Loucy (cell line): Measurements from ENCODE around the gene TRHDE.

Experiments used
- H2AFZ ChIP-seq: fragments of 200-600 bp; sonication (generic); 2 replicates; pipeline ENCODE4 v1.6.0; 2016; ENCODE audit warnings: antibody characterized with exemption, mild to moderate bottlenecking, low read length, moderate library complexity
- H3F3A ChIP-seq: fragments of 200-600 bp; 2 replicates; pipeline ENCODE4 v1.6.0; 2016; ENCODE audit warnings: antibody characterized with exemption, low read depth, mild to moderate bottlenecking
- H3K27me3 ChIP-seq: fragments of 200-600 bp; sonication (generic); 2 replicates; pipeline ENCODE4 v1.6.1; 2014; ENCODE audit warnings: low read length, mild to moderate bottlenecking; ENCODE audit not compliant: insufficient read depth, poor library complexity, severe bottlenecking
- H3K36me3 ChIP-seq: fragments of 200-600 bp; sonication (generic); 2 replicates; pipeline ENCODE4 v1.6.1; 2016; ENCODE audit warnings: low read length; ENCODE audit not compliant: insufficient read depth
- H3K4me1 ChIP-seq: fragments of 200-600 bp; sonication (generic); 2 replicates; pipeline ENCODE4 v1.5.1; 2014; ENCODE audit warnings: low read length, mild to moderate bottlenecking; ENCODE audit not compliant: insufficient read depth, poor library complexity, severe bottlenecking
- H3K4me2 ChIP-seq: fragments of 200-600 bp; sonication (generic); 2 replicates; pipeline ENCODE4 v1.6.0; 2014; ENCODE audit warnings: antibody characterized with exemption, low read length, low read depth, mild to moderate bottlenecking; ENCODE audit not compliant: poor library complexity, severe bottlenecking
- H3K4me3 ChIP-seq: fragments of 200-600 bp; sonication (generic); 2 replicates; pipeline ENCODE4 v1.5.1; 2014; ENCODE audit warnings: low read length, mild to moderate bottlenecking, mixed read lengths; ENCODE audit not compliant: poor library complexity, severe bottlenecking
- H3K79me2 ChIP-seq: fragments of 200-600 bp; sonication (generic); 2 replicates; pipeline ENCODE4 v1.6.1; 2014; ENCODE audit warnings: low read length; ENCODE audit not compliant: insufficient read depth
- H3K9ac ChIP-seq: fragments of 200-600 bp; sonication (generic); 2 replicates; pipeline ENCODE4 v1.6.0; 2014; ENCODE audit warnings: mild to moderate bottlenecking, low read depth, low read length, moderate library complexity; ENCODE audit not compliant: poor library complexity, severe bottlenecking
- H3K9me2 ChIP-seq: fragments of 200-600 bp; sonication (generic); replicated peaks from 2 replicates; pipeline ENCODE4 v1.6.1; 2016; ENCODE audit warnings: low read depth, low read length, mixed read lengths
- H3K9me3 ChIP-seq: fragments of 200-600 bp; sonication (generic); 2 replicates; pipeline ENCODE4 v1.6.1; 2014; ENCODE audit warnings: mild to moderate bottlenecking, antibody characterized with exemption, low read length, low read depth; ENCODE audit not compliant: insufficient read depth
- H4K20me1 ChIP-seq: fragments of 200-600 bp; sonication (generic); 2 replicates; pipeline ENCODE4 v1.6.0; 2014; ENCODE audit warnings: antibody characterized with exemption, low read length, mild to moderate bottlenecking; ENCODE audit not compliant: insufficient read depth, poor library complexity, severe bottlenecking
- EZH2phosphoT487 ChIP-seq: fragments of 200-600 bp; IDR thresholded peaks from 2 replicates; pipeline ENCODE4 v1.6.1; 2018; ENCODE audit warnings: antibody characterized with exemption, mild to moderate bottlenecking, moderate library complexity, borderline replicate concordance
- TF ChIP-seq, protein P1 (sequence below): fragments of 200-600 bp; sonication (generic); conservative IDR thresholded peaks from 2 replicates; pipeline ENCODE4 v1.5.1; 2014; ENCODE audit warnings: mild to moderate bottlenecking, antibody characterized with exemption, low read length

Gene TRHDE

DNA sequence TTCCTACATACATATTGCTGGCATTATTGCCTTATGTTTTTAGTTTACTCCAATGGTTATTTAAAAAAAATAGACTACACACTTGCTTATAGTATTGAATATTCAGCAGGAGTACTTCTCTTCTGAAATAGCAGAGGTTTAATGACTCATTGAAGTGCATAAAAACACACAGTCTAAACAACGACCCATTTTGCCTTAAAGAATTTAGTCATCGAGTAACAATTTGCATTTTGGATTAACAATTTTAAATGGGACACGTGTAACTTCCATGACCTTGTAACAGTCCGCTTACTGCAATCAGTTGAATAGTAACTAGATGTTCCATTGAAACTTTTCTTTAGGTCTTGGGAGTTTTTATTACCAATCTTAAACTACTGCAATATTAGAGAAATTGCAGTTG is 9.0 kb downstream of the TRHDE start:
- Histone ChIP-seq H3K4me2 (no peak overlapping the region), H3K9me2 (no peaks in the 10 kb centered on the region), H4K20me1 (no peaks in the 10 kb centered on the region), H3K36me3 (no peaks in the 10 kb centered on the region), H3K9me3 (no peaks in the 10 kb centered on the region), H3K4me3 (no peak overlapping the region), H3K27me3 (no peaks in the 10 kb centered on the region), H3K4me1 (no peaks in the 10 kb centered on the region), H3K79me2 (no peaks in the 10 kb centered on the region), H3F3A (no peaks in the 10 kb centered on the region), H2AFZ (no peak overlapping the region), H3K9ac (no peak overlapping the region)
- TF ChIP-seq, protein P1, sequence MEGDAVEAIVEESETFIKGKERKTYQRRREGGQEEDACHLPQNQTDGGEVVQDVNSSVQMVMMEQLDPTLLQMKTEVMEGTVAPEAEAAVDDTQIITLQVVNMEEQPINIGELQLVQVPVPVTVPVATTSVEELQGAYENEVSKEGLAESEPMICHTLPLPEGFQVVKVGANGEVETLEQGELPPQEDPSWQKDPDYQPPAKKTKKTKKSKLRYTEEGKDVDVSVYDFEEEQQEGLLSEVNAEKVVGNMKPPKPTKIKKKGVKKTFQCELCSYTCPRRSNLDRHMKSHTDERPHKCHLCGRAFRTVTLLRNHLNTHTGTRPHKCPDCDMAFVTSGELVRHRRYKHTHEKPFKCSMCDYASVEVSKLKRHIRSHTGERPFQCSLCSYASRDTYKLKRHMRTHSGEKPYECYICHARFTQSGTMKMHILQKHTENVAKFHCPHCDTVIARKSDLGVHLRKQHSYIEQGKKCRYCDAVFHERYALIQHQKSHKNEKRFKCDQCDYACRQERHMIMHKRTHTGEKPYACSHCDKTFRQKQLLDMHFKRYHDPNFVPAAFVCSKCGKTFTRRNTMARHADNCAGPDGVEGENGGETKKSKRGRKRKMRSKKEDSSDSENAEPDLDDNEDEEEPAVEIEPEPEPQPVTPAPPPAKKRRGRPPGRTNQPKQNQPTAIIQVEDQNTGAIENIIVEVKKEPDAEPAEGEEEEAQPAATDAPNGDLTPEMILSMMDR = no peak
- TF ChIP-seq EZH2phosphoT487 = no peak

DNA sequence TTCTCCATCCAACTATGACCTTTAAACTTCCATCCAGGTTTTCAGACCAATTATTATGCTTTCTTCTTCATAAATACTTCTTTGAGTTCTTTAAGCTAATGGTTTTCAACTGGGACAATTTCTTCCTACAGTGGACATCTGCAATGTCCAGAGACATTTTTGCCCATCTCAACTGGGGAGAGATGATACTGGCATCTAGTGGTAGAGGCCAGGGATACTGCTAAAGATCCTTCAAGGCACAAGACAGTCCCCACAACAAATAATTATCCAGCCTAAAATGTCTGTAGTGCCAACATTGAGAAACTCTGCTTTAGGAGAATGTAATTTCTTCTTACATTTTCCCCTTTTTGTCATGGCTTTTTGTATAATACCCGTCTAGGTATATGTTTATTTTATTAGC is 10.6 kb downstream of the TRHDE start:
- Histone ChIP-seq H3K36me3 (no peaks in the 10 kb centered on the region), H3K79me2 (no peaks in the 10 kb centered on the region), H3K4me2 (no peak overlapping the region), H3K4me1 (no peaks in the 10 kb centered on the region), H3K27me3 (no peaks in the 10 kb centered on the region), H2AFZ (no peak overlapping the region), H4K20me1 (no peaks in the 10 kb centered on the region), H3K9ac (no peak overlapping the region), H3K9me3 (no peaks in the 10 kb centered on the region), H3F3A (no peaks in the 10 kb centered on the region), H3K4me3 (no peak overlapping the region), H3K9me2 (no peaks in the 10 kb centered on the region)
- no peak for TF ChIP-seq EZH2phosphoT487
- TF ChIP-seq, protein P1 = peak; percentile 36

DNA sequence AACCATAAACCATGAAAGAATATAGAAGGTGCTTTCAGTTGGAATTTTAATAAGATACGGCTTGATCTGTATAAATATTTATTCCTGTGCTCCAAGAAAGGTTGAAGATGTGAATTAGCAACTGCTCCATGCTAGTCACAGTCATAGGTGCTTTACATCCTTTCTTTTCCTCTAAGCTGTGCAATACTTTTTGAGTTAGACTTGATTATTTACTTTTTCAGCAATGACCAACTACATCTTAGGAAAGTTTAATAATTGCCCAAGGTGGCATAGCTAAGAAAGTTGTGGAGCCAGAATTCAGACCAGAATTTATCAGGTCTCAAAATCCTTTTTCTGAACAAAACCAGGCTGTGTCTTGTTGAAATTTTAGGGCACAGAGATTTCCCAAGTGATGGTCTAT is 13.7 kb downstream of the TRHDE start:
- no peaks in the 10 kb centered on the region for H3K27me3 ChIP-seq
- no peaks in the 10 kb centered on the region for H3K9me3 ChIP-seq
- no peaks in the 10 kb centered on the region for H3K4me1 ChIP-seq
- H3K4me3 ChIP-seq = no peak overlapping the region
- H4K20me1 ChIP-seq = no peaks in the 10 kb centered on the region
- H3K9ac ChIP-seq = no peak overlapping the region
- TF ChIP-seq, protein P1 = no peak
- no peak for TF ChIP-seq EZH2phosphoT487
- H3K79me2 ChIP-seq = no peaks in the 10 kb centered on the region
- H2AFZ ChIP-seq = no peak overlapping the region
- H3K4me2 ChIP-seq = no peak overlapping the region
- no peaks in the 10 kb centered on the region for H3K36me3 ChIP-seq
- no peaks in the 10 kb centered on the region for H3K9me2 ChIP-seq
- H3F3A ChIP-seq = no peaks in the 10 kb centered on the region
